Activated T-helper 17 cell treated with anti-CD3 and anti-CD28 coated beads, Interleukin-2, amount 50 U/mL, for 72 hours (primary cell): ENCODE data around the gene IGFL1. TPM values are rescaled to one million over a fixed set of nuclear protein-coding genes. Genes with fewer than 3 reads are reported as not detected.
"Not testable (repeated sequence)": the region's sequence is repeated elsewhere in the genome, so short reads cannot be mapped to it uniquely, and the experiment has no call there.

Experiments
- ATAC-seq: fragments of 150-1000 bp; cut with Tn5 transposase; replicated peaks from 2 replicates; pipeline ENCODE4 v1.10.0; 2021; ENCODE audit warnings: mild to moderate bottlenecking, moderate library complexity
- H3K27ac Mint-ChIP-seq: one replicate; pipeline ENCODE4 v1.8.0; 2022; ENCODE audit warnings: mixed read lengths
- H3K27me3 Mint-ChIP-seq: one replicate; pipeline ENCODE4 v1.8.0; 2022; ENCODE audit warnings: mixed read lengths
- H3K36me3 Mint-ChIP-seq: one replicate; pipeline ENCODE4 v1.8.0; 2022; ENCODE audit warnings: low read depth, mild to moderate bottlenecking, mixed read lengths
- H3K4me1 Mint-ChIP-seq: one replicate; pipeline ENCODE4 v1.8.0; 2022; ENCODE audit warnings: mixed read lengths
- H3K4me3 Mint-ChIP-seq: one replicate; pipeline ENCODE4 v1.8.0; 2022; ENCODE audit warnings: mild to moderate bottlenecking, mixed read lengths
- H3K9me3 Mint-ChIP-seq: one replicate; pipeline ENCODE4 v1.8.0; 2022; ENCODE audit warnings: mixed read lengths
- total RNA-seq, 2 donors: library from RNA; stranded (reverse); gene quantifications; one replicate each; pipeline ENCODE4 v1.2.3, GENCODE V29; 2022

IGFL1 gene
- not detected for total RNA-seq

DNA sequence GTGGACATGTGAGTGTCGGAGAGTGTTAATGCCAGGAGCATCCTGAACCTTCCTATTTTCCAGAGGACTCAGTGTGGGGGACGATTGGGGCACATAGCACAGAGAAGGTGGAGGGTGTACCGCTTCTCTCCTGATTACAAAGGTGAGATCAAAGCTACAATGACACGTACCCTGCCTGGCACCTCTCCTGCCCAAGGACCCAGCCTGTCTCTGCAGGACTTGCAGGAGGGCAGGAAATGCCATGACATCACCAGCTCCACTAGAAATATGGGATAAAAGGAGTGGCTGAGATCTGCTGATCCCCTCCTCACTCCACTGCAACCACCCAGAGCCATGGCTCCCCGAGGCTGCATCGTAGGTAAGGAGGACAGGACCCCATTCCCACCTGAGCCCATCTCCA, at the start of gene IGFL1:
Gene IGFL1 (plus strand): TSS at position 301 of the 400 bp plus-strand sequence. CDS start 33 bp downstream, at position 334.
- ATAC-seq = no peak
- no peak within 1 kb of the TSS for H3K4me3 Mint-ChIP-seq
- no peaks in the 10 kb centered on the region for H3K9me3 Mint-ChIP-seq

GRCh38 chr19:46180701-46181387, 48.7 kb upstream of the IGFL1 start:
- no peaks in the 10 kb centered on the region for H3K9me3 Mint-ChIP-seq
- peaks cover 40% of the 10 kb centered on the region for H3K27me3 Mint-ChIP-seq
- ATAC-seq = peak; percentile 37
- H3K27ac Mint-ChIP-seq = no peak overlapping the region
- no peak overlapping the region for H3K4me3 Mint-ChIP-seq
- H3K4me1 Mint-ChIP-seq = peaks cover 19% of the 10 kb centered on the region
- no peaks in the 10 kb centered on the region for H3K36me3 Mint-ChIP-seq

More for the DNA sequence above, at the start of gene IGFL1:
- Mint-ChIP-seq H3K4me1 (peaks cover 4% of the 10 kb centered on the region), H3K27me3 (peaks cover 47% of the 10 kb centered on the region), H3K36me3 (no peaks in the 10 kb centered on the region), H3K27ac (no peak within 1 kb of the TSS)

- Mint-ChIP-seq H3K9me3 (no peaks in the 10 kb centered on the region), H3K36me3 (no peaks in the 10 kb centered on the region), H3K4me1 (peaks cover 19% of the 10 kb centered on the region), H3K4me3 (no peak overlapping the region), H3K27ac (no peak overlapping the region), H3K27me3 (peaks cover 37% of the 10 kb centered on the region)
- peak; percentile 79 for ATAC-seq
Observed at GRCh38 chr19:46181388-46181779, 48.2 kb upstream of the IGFL1 start.

- ATAC-seq = no peak
- Mint-ChIP-seq H3K4me1 (peaks cover 19% of the 10 kb centered on the region), H3K36me3 (no peaks in the 10 kb centered on the region), H3K27me3 (peaks cover 40% of the 10 kb centered on the region), H3K9me3 (no peaks in the 10 kb centered on the region), H3K4me3 (no peak overlapping the region), H3K27ac (no peak overlapping the region)
Observed at GRCh38 chr19:46182476-46182875, 47.1 kb upstream of the IGFL1 start.

- Mint-ChIP-seq H3K4me1 (peaks cover 19% of the 10 kb centered on the region), H3K27me3 (peaks cover 49% of the 10 kb centered on the region), H3K4me3 (peak overlapping the region; percentile 21), H3K27ac (peak overlapping the region; percentile 89)
- not testable (repeated sequence) for H3K36me3 Mint-ChIP-seq, H3K9me3 Mint-ChIP-seq
- peak; percentile 38 for ATAC-seq
Observed at GRCh38 chr19:46184775-46185710, 44.5 kb upstream of the IGFL1 start.

- H3K4me3 Mint-ChIP-seq = no peak overlapping the region
Observed at GRCh38 chr19:46186101-46186716, 43.3 kb upstream of the IGFL1 start.

GRCh38 chr19:46186717-46187101, 42.8 kb upstream of the IGFL1 start:
- Mint-ChIP-seq H3K4me3 (no peak overlapping the region), H3K36me3 (no peaks in the 10 kb centered on the region), H3K4me1 (peaks cover 14% of the 10 kb centered on the region), H3K9me3 (no peaks in the 10 kb centered on the region), H3K27me3 (peaks cover 60% of the 10 kb centered on the region), H3K27ac (no peak overlapping the region)
- no peak for ATAC-seq

More at GRCh38 chr19:46186101-46186716, 43.3 kb upstream of the IGFL1 start:
- ATAC-seq = no peak
- H3K4me1 Mint-ChIP-seq = peaks cover 19% of the 10 kb centered on the region
- no peaks in the 10 kb centered on the region for H3K9me3 Mint-ChIP-seq
- no peaks in the 10 kb centered on the region for H3K36me3 Mint-ChIP-seq
- no peak overlapping the region for H3K27ac Mint-ChIP-seq
- H3K27me3 Mint-ChIP-seq = peaks cover 57% of the 10 kb centered on the region

DNA sequence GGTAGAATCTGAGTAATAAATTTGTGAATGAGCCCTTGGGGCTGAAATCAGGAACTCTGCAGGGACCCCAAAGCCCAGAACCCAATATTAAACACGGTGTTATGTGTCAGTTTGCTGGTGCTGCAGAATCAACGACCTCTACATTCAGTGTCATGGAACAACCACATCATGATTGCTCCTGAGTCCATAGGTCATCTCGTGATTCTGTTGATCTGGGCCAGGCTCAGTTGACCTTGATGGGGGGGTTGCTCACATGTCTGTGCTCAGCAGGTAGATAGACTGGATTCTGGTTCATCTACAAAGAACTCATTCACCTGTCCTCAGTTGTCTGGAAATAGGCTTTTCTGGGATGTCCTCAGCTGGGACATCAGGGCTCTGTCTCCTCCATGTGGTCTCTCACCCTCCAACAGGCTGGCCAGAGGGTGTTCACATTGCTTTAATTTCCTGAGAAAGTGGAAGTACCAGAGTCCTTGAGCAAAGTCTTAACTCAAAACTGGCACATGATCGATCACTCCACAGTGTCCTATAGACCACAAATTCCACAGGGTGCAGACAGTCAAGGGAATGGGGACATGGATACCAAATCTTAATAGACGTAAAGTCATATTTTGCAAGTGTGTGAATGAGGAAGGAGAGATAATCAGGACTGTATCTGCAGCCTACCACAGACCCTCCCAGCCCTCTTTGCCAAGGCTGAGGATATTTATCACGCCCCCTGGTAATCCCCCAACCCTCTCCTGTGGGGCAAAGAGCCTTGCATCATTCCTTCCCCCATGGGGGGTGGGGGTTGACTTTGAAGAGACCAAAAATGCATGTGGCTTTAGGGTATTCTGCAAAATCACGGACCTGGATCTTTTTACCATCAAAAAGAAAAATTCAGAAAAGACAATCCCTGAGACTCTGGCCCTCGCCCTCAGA, 39.3 kb upstream of the IGFL1 start:
- no peak for ATAC-seq
- Mint-ChIP-seq H3K4me3 (no peak overlapping the region), H3K4me1 (peaks cover 5% of the 10 kb centered on the region), H3K27ac (no peak overlapping the region), H3K36me3 (no peaks in the 10 kb centered on the region), H3K27me3 (peaks cover 52% of the 10 kb centered on the region), H3K9me3 (no peaks in the 10 kb centered on the region)

GRCh38 chr19:46191356-46191755, 38.2 kb upstream of the IGFL1 start:
- H3K27me3 Mint-ChIP-seq = peaks cover 55% of the 10 kb centered on the region
- no peak for ATAC-seq

DNA sequence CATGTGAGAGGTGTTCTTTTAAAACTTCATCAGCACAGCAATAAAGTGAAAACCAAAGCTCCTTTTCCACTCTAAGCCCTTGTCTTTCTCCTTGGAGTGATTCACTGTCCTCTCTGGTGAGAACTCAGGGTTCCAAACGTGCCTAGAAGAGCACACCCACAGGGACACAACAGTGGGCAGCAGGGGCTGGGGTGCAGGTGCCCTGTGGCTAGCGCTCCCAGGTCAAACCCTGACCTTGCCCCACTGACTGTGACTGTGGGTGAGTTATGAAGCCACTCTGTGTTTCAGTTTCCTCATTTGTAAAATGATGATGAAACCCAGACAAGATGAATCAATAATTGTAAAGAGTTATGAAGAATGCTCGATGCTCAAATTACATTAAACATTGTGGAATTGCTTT, 37.6 kb upstream of the IGFL1 start:
- Mint-ChIP-seq H3K36me3 (no peaks in the 10 kb centered on the region), H3K4me3 (no peak overlapping the region), H3K4me1 (no peaks in the 10 kb centered on the region), H3K27ac (no peak overlapping the region), H3K27me3 (peaks cover 57% of the 10 kb centered on the region), H3K9me3 (no peaks in the 10 kb centered on the region)
- no peak for ATAC-seq

More at GRCh38 chr19:46191356-46191755, 38.2 kb upstream of the IGFL1 start:
- H3K27ac Mint-ChIP-seq = no peak overlapping the region
- H3K9me3 Mint-ChIP-seq = no peaks in the 10 kb centered on the region
- no peaks in the 10 kb centered on the region for H3K4me1 Mint-ChIP-seq
- H3K4me3 Mint-ChIP-seq = no peak overlapping the region
- no peaks in the 10 kb centered on the region for H3K36me3 Mint-ChIP-seq

DNA sequence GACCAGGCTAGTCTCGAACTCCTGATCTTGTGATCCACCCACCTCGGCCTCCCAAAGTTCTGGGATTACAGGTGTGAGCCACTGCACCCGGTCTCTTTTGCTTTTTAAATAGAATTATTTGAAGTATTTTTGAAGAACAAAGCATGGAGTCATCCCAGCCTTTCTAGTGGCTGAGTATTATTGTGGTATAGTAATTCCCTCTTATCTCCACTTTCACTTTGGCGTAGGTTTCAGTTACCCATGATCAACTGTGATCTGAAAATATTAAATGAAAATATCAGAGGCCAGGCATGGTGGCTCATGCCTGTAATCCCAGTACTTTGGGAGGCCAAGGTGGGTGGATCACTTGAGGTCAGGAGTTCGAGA, 36.9 kb upstream of the IGFL1 start:
- H3K27me3 Mint-ChIP-seq = peaks cover 62% of the 10 kb centered on the region
- not testable (repeated sequence) for H3K4me1 Mint-ChIP-seq, ATAC-seq, H3K27ac Mint-ChIP-seq, H3K4me3 Mint-ChIP-seq, H3K36me3 Mint-ChIP-seq, H3K9me3 Mint-ChIP-seq

DNA sequence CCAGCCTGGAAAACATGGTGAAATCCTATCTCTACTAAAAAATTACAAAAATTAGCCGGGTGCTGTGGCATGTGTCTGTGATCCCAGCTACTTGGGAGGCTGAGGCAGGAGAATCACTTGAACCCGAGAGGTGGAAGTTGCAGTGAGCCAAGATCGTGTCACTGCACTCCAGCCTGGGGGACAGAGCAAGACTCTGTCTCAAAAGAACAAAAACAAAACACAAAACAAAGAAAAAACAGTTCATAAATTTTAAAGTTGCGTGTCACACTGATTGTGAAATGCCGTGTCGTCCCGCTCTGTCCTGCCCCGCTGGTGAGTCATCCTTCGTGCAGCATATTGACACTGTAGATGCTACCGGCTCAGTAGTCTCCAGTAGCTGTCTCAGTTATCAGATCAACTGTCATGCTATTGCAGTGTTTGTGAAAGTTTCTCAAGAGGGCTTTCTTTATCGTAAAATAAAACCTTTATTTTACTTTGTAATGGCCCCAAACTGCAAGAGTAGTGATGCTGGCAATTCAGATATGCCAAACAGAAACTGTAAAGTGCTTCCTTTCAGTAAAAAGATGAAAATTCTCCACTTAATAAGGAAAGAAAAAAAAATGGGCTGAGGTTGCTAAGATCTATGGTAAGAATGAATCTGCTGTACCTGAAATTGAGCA, 36.4 kb upstream of the IGFL1 start:
- Mint-ChIP-seq H3K4me1 (no peaks in the 10 kb centered on the region), H3K27ac (no peak overlapping the region), H3K4me3 (no peak overlapping the region), H3K27me3 (peaks cover 59% of the 10 kb centered on the region), H3K36me3 (no peaks in the 10 kb centered on the region), H3K9me3 (no peaks in the 10 kb centered on the region)
- peak; percentile 74 for ATAC-seq

GRCh38 chr19:46193678-46194077, 35.9 kb upstream of the IGFL1 start:
- Mint-ChIP-seq H3K36me3 (no peaks in the 10 kb centered on the region), H3K27ac (no peak overlapping the region), H3K27me3 (peaks cover 56% of the 10 kb centered on the region), H3K4me1 (no peaks in the 10 kb centered on the region), H3K9me3 (no peaks in the 10 kb centered on the region), H3K4me3 (no peak overlapping the region)
- no peak for ATAC-seq
